G401 (cell line): ENCODE results near the gene BCO2. TPM values are rescaled to one million over a fixed set of nuclear protein-coding genes. Genes with fewer than 3 reads are reported as not detected.

Source experiments
- DNase-seq: peaks from one replicate; pipeline ENCODE4 v3.0.0-alpha.2; 2015; ENCODE audit warnings: low spot score
- in situ Hi-C: cut with HindIII; loops from 2 replicates; pipeline ENCODE4 v1.10.0; 2016; ENCODE audit warnings: low sequenced_read_pairs, mixed read lengths
- total RNA-seq: library from RNA; depleted of rRNA; stranded (reverse); fragments of >200 nt; shearing (Covaris generic); gene quantifications from 2 replicates; pipeline ENCODE4 v1.2.3, GENCODE V29; 2014

BCO2 gene
- total RNA-seq, 1 experiment from 2014 or later, result not detected

GRCh38 chr11:112206071-112206470 is 30.8 kb downstream of the BCO2 start:
- in situ Hi-C loops, result no loop called here
- DNase-seq, result no peak

GRCh38 chr11:112210890-112211289 is 35.6 kb downstream of the BCO2 start:
- no peak for DNase-seq
- in situ Hi-C loops, result no loop called here

GRCh38 chr11:112211536-112211935 is 36.2 kb downstream of the BCO2 start:
- in situ Hi-C loops, result no loop called here
- no peak for DNase-seq

GRCh38 chr11:112212290-112212689 is 37.0 kb downstream of the BCO2 start:
- in situ Hi-C loops, result no loop called here
- no peak for DNase-seq

GRCh38 chr11:112212710-112213109 is 37.4 kb downstream of the BCO2 start:
- no peak for DNase-seq
- in situ Hi-C loops, result no loop called here

GRCh38 chr11:112213753-112214152 is 38.4 kb downstream of the BCO2 start:
- in situ Hi-C loops, result no loop called here
- DNase-seq, result no peak

GRCh38 chr11:112215621-112216020 is 40.3 kb downstream of the BCO2 start:
- DNase-seq, result no peak
- in situ Hi-C loops, result no loop called here

- in situ Hi-C loops, result no loop called here
- no peak for DNase-seq
Observed at GRCh38 chr11:112216561-112217105, 41.3 kb downstream of the BCO2 start.

GRCh38 chr11:112219476-112220232 is 44.3 kb downstream of the BCO2 start:
- peak; percentile 90 for DNase-seq
- in situ Hi-C loops, result no loop called here

GRCh38 chr11:112221274-112221835 is 46.0 kb downstream of the BCO2 start:
- DNase-seq, result no peak
- in situ Hi-C loops, result no loop called here

GRCh38 chr11:112222303-112222702 is 47.0 kb downstream of the BCO2 start:
- in situ Hi-C loops, result no loop called here

GRCh38 chr11:112223121-112223520 is 47.8 kb downstream of the BCO2 start:
- in situ Hi-C loops, result no loop called here
- DNase-seq, result no peak

More at GRCh38 chr11:112222303-112222702, 47.0 kb downstream of the BCO2 start:
- DNase-seq, result no peak

GRCh38 chr11:112223754-112224532 is 48.6 kb downstream of the BCO2 start:
- in situ Hi-C loops, result no loop called here
- DNase-seq, result no peak

- in situ Hi-C loops, result no loop called here
- DNase-seq, result no peak
Observed at GRCh38 chr11:112225753-112226061, 50.4 kb downstream of the BCO2 start.

GRCh38 chr11:112226062-112226830 is 50.9 kb downstream of the BCO2 start, which contains the start of gene PTS:
Gene PTS, plus strand, starts transcription at chr11:112226428. Its CDS starts 16 bp downstream, at chr11:112226444.
- DNase-seq, result peak; percentile 89
- in situ Hi-C loops, result no loop called here

GRCh38 chr11:112226831-112227401 is 51.6 kb downstream of the BCO2 start:
- DNase-seq, result peak; percentile 63
- in situ Hi-C loops, result no loop called here

GRCh38 chr11:112227471-112227870 is 52.2 kb downstream of the BCO2 start:
- DNase-seq, result peak; percentile 32
- in situ Hi-C loops, result no loop called here

- in situ Hi-C loops, result no loop called here
- no peak for DNase-seq
Observed at GRCh38 chr11:112228706-112229105, 53.4 kb downstream of the BCO2 start.

- no peak for DNase-seq
- in situ Hi-C loops, result no loop called here
Observed at GRCh38 chr11:112229159-112229558, 53.8 kb downstream of the BCO2 start.
